SU-DHL-6 (cell line): ENCODE results near the gene GALR1.

Experiments
- CTCF ChIP-seq: fragments of 200-600 bp; sonication (generic); IDR thresholded peaks from one replicate; pipeline ENCODE4 v1.5.1; 2017; ENCODE audit warnings: antibody characterized with exemption, mild to moderate bottlenecking, low read length, moderate library complexity; ENCODE audit not compliant: insufficient read depth, poor library complexity, severe bottlenecking
- EZH2phosphoT487 ChIP-seq: fragments of 200-600 bp; sonication (generic), shearing (Covaris generic); conservative IDR thresholded peaks from 2 replicates; pipeline ENCODE4 v1.6.1; 2018; ENCODE audit warnings: mild to moderate bottlenecking, antibody characterized with exemption, low read length, moderate library complexity, mixed read lengths

DNA sequence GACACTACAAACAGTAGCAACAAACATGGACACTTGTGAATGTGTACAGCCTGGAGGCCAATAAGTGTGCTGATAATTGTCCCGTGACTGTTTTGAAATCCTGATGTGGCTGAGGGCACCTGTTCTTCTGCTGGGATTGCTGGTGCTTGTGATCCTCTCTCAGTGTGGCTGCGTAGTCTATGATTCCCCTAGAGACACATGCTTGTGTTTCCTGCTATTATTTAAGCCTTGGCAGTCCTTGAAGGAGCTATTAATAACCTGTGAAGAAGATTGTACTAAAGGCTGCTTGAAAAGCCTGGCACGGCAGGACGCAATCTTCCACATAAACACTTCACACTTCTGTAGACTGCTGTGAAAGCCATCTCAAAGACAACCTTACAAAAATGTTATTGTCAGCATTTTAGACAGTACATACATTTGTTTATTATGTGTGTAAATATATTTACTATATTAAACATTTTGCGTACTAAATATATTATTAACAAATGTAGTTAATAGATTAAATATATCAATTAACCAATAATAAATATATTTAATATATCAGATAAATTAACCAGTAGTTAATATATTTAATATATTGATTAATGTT lies 71.4 kb downstream of the GALR1 start:
- TF ChIP-seq CTCF (no peak), EZH2phosphoT487 (no peak)
